Esophagus muscularis mucosa (tissue), 4 donors: ENCODE data around the gene GLTPD2.

Source experiments
- EP300 ChIP-seq: sonication (generic); formaldehyde crosslinking; IDR thresholded peaks from one replicate; pipeline ENCODE4 v1.6.1; 2017; ENCODE audit warnings: antibody characterized with exemption
- POLR2A ChIP-seq: fragments of 450-650 bp; IDR thresholded peaks from one replicate; pipeline ENCODE4 v1.6.1; 2017; ENCODE audit warnings: antibody characterized with exemption, moderate library complexity, mild to moderate bottlenecking, low read depth
- POLR2AphosphoS5 ChIP-seq, 2 donors: sonication (generic); formaldehyde crosslinking; IDR thresholded peaks; one replicate each; pipeline ENCODE4 v1.6.1; 2017; ENCODE audit warnings: antibody characterized with exemption in 2 of 2
- TF ChIP-seq, protein P1 (sequence below), 3 experiments: fragments of 200-600 bp in 2 of 3; fragments of 450-650 bp in 1 of 3; sonication (generic) in 2 of 3; IDR thresholded peaks; one replicate each; pipeline ENCODE4 v1.5.1; 2017 to 2019; ENCODE audit warnings: antibody characterized with exemption in 3 of 3, mild to moderate bottlenecking in 2 of 3, moderate library complexity in 1 of 3

GRCh38 chr17:4839221-4839620 lies 50.5 kb downstream of the GLTPD2 start:
- TF ChIP-seq, protein P1, sequence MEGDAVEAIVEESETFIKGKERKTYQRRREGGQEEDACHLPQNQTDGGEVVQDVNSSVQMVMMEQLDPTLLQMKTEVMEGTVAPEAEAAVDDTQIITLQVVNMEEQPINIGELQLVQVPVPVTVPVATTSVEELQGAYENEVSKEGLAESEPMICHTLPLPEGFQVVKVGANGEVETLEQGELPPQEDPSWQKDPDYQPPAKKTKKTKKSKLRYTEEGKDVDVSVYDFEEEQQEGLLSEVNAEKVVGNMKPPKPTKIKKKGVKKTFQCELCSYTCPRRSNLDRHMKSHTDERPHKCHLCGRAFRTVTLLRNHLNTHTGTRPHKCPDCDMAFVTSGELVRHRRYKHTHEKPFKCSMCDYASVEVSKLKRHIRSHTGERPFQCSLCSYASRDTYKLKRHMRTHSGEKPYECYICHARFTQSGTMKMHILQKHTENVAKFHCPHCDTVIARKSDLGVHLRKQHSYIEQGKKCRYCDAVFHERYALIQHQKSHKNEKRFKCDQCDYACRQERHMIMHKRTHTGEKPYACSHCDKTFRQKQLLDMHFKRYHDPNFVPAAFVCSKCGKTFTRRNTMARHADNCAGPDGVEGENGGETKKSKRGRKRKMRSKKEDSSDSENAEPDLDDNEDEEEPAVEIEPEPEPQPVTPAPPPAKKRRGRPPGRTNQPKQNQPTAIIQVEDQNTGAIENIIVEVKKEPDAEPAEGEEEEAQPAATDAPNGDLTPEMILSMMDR (IDR thresholded peaks at IDR 0.05), result no peak
- no peak for TF ChIP-seq EP300
- no peak for TF ChIP-seq POLR2A
- no peak for TF ChIP-seq POLR2AphosphoS5 (IDR thresholded peaks at IDR 0.05)
